Stimulated activated CD8-positive, alpha-beta memory T cell treated with anti-CD3 and anti-CD28 coated beads, Interleukin-7, amount 100 ng/mL, for 24 hours (primary cell): ENCODE data around the gene ISL2.

Experiments used
- DNase-seq: peaks from one replicate; pipeline ENCODE4 v3.0.0-alpha.2; 2020; ENCODE audit warnings: low read depth

Gene ISL2

GRCh38 chr15:76377217-76377616 is 40.6 kb downstream of the ISL2 start:
- no peak for DNase-seq

GRCh38 chr15:76377751-76378150 is 41.2 kb downstream of the ISL2 start:
- no peak for DNase-seq

DNA sequence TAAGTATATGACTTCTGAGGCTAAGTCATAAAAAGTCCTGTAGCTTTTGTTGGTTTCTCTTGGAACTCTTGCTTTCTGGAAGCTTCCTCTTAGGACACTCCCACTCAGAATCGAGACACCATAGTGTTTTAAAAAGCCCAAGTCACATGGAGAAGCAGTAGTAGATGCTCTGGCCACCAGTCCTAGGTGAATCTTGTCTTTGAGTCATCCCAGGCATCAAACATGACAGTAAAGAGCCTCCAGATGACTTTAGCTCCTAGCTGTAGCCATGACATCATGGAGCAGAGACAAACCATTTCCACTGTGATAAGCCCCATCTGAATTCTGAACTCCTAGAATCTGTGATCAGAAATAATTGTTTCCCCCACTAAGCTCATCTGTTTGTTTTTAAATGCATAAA is 42.1 kb downstream of the ISL2 start:
- DNase-seq: no peak

DNA sequence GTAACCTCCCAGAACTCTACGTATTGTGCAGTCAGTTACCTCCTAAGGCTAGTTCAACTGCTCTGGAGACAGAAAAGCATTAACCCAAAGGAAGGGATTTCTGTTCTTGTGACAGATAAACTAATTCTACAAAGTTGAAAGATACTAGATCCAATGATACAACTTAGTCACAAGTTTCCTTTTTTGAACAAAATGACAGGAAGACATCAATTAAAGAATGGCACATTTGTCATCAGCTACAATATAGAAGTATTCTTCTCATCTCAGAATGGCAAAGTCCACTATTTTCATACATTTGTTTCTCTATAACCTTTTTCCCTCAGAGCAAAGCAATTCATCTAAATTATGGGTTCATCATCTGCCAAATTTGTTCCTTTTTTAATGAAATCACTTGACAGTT is 43.7 kb downstream of the ISL2 start:
- DNase-seq: no peak

- DNase-seq: no peak
These were observed 44.8 kb downstream of the ISL2 start for GRCh38 chr15:76381366-76381765.

- DNase-seq: no peak
These were observed 46.6 kb downstream of the ISL2 start for GRCh38 chr15:76382987-76383728.

DNA sequence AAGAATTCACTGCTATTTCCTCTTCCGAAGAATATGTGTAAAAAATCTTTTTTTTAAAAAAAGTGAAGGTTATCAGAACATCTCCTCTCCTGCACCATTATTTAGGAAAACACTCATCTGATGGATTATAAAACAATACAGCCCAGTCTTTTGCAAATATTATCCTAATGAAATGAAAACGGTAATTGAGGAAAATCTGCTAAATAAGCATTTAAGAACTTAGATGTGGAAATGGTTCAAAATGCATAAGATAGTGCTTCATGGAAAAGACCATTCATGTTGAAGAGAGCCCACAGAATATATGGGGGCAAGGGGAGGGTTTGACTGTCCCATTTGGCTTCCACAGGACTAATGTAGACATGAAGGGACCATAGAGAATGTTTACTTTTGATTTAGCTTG is 47.8 kb downstream of the ISL2 start:
- DNase-seq: no peak

DNA sequence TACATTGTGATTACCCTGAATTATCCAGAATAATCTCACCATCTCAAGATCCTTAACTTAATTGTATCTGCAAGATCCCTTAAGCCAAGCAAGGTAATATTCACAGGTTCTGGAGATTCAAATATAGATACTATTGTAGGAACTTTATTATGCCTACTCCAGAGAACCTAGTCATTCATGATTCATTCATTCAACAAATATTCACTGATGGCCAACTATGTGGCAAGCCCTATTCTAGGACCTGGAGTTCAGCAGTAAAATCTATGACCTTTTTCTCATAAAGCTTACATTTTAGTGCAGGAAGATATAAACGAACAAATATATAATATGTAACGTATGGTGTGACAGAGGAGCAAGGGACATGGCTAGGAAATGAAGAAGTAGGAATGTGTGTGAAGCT is 49.6 kb downstream of the ISL2 start:
- DNase-seq: no peak

DNA sequence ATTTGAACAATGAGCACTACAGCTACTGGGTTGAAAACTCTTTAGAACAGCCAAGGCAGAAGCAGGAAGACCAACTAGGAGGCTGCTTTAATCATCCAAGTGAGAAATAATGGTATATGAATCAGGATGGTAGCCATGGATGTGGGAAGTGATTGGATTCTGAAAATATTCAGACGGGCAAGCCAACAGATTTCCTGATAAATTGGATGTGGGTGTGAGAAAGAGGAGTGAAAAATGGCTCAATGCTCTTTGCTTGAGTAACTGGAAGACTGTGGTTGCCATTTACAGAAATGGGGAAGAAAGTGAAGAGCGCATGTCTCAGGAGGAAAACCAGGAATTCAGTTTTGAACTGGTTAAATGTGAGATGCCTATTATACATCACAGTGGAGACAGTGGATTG is 50.4 kb downstream of the ISL2 start:
- DNase-seq: no peak

DNA sequence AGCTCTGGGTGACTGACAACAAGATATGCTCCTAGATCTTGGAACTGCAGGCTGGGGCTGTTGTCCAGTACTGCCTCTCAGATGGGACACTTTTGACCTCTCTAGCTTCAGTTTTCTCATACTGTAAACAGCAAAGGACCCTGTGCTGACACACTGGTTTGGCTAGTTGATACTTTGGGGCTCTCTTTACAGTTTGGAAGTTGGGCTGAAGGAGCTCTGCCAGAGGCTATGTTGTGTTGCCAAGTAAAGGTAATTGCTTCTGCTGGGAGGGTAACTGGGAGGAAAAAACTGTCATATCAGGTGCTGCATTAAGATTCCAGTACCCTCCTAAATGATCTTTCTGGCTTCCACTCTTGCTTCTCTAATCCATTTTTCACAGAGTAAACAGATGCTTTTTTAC is 54.0 kb downstream of the ISL2 start:
- DNase-seq: no peak

DNA sequence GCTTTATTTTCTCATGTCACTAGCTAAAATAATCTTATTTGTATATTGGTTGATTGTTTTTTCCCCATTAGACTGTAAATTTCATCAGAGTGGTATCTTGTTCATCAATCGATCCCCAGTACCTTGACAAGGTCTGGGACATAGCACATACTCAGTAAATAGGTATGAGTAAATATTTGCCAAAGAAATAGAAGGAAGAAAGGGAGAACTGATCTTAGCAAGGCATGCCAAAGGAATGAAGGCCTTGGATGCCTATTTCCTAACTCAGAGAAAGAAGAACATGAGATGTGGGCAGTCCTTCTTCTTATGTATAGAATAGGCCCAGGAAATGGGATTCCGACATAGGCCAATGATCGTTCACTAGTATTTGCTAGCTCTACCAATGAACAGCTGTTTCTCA is 54.7 kb downstream of the ISL2 start:
- DNase-seq: no peak

GRCh38 chr15:76391847-76392246 is 55.3 kb downstream of the ISL2 start:
- no peak for DNase-seq
